Measurements from ENCODE around the gene ETV5. TPM values are rescaled to one million over a fixed set of nuclear protein-coding genes. Genes with fewer than 3 reads are reported as not detected.
"Not testable (repeated sequence)": the region's sequence is repeated elsewhere in the genome, so short reads cannot be mapped to it uniquely, and the experiment has no call there.

Gene ETV5
- total and polyA plus RNA-seq, 2 of the 4 experiments (the other 2 are of a cell fraction): 15.7 to 20.1 TPM

GRCh38 chr3:186032321-186032720 is 76.6 kb downstream of the ETV5 start:
- Histone ChIP-seq H3K4ac (ENCODE audit: low read depth, low read length) (no peak overlapping the region), H2BK120ac (ENCODE audit: low read depth, low read length) (no peak overlapping the region), H2BK5ac (ENCODE audit: low read depth, low read length, poor library complexity, severe bottlenecking) (no peak overlapping the region), H3K4me3 (ENCODE audit: insufficient read depth, low read depth, low read length) (no peak overlapping the region), H3K18ac (ENCODE audit: low read depth, low read length) (no peak overlapping the region), H3K9me1 (ENCODE audit: insufficient read depth, low read length) (no peaks in the 10 kb centered on the region), H4K20me1 (ENCODE audit: insufficient read depth, low read length) (no peaks in the 10 kb centered on the region), H3K4me2 (ENCODE audit: low read depth, low read length) (no peak overlapping the region), H3K23ac (ENCODE audit: low read depth, low read length) (no peak overlapping the region), H2AK9ac (replicated peaks; ENCODE audit: low read depth, low read length, poor library complexity) (no peak overlapping the region), H3K36me3 (ENCODE audit: control insufficient read depth, insufficient read depth, low read length) (no peaks in the 10 kb centered on the region), H2AFZ (replicated peaks; ENCODE audit: low read length, poor library complexity) (no peak overlapping the region), H3K27me3 (ENCODE audit: control insufficient read depth, insufficient read depth, low read length) (no peaks in the 10 kb centered on the region; the same call in 1 of the 2 replicates), H3K9ac (ENCODE audit: low read depth, low read length) (no peak overlapping the region), H3K79me1 (ENCODE audit: low read depth in 1 of 2, low read length in 2 of 2) (no peaks in the 10 kb centered on the region), H2BK20ac (ENCODE audit: low read depth, low read length) (no peak overlapping the region), H3K4me1 (ENCODE audit: control insufficient read depth, insufficient read depth, low read length) (no peaks in the 10 kb centered on the region), H3K14ac (replicated peaks; ENCODE audit: low read depth, low read length) (no peak overlapping the region), H4K5ac (ENCODE audit: low read depth, low read length) (no peak overlapping the region), H4K8ac (ENCODE audit: low read depth in 2 of 2, low read length in 2 of 2) (no peak overlapping the region), H2AK5ac (ENCODE audit: low read depth, low read length) (no peak overlapping the region), H2BK15ac (ENCODE audit: low read depth, low read length) (no peak overlapping the region), H3K27ac (ENCODE audit: insufficient read depth, low read length) (no peak overlapping the region), H3K56ac (ENCODE audit: extremely low read depth, insufficient read depth, low read length) (no peak overlapping the region), H4K91ac (ENCODE audit: insufficient read depth, low read depth, low read length) (no peak overlapping the region), H3K9me3 (ENCODE audit: control insufficient read depth, insufficient read depth, low read length) (no peaks in the 10 kb centered on the region)
- no CpG with 5 or more reads among the region's 1 CpG for WGBS, 2 experiments (ENCODE audit: extremely low coverage in 2 of 2, insufficient read length in 1 of 2)
- BruUV-seq (replicated peaks): no TSS peak
- DNase-seq: no peak
- intact Hi-C loops (cut with micrococcal nuclease): no loop called here
- in situ Hi-C loops (cut with MboI; ENCODE audit: low sequenced_read_pairs): no loop called here
- no peak for ATAC-seq (ENCODE audit: low read depth)
- ChIA-PET POLR2A (ENCODE audit: unreplicated experiment) (no interaction called here), CTCF (interaction anchor here (0.6 kb wide), 1 partner anchor 584 kb away, joined by 5 read pairs; no protein-coding TSS in a partner anchor)
- TF ChIP-seq NFE2L2 (IDR thresholded peaks at IDR 0.05; ENCODE audit: low read depth, low read length): no peak
- TF ChIP-seq USF2 (IDR thresholded peaks at IDR 0.05; ENCODE audit: low read depth, low read length): no peak
- TF ChIP-seq, protein P1, sequence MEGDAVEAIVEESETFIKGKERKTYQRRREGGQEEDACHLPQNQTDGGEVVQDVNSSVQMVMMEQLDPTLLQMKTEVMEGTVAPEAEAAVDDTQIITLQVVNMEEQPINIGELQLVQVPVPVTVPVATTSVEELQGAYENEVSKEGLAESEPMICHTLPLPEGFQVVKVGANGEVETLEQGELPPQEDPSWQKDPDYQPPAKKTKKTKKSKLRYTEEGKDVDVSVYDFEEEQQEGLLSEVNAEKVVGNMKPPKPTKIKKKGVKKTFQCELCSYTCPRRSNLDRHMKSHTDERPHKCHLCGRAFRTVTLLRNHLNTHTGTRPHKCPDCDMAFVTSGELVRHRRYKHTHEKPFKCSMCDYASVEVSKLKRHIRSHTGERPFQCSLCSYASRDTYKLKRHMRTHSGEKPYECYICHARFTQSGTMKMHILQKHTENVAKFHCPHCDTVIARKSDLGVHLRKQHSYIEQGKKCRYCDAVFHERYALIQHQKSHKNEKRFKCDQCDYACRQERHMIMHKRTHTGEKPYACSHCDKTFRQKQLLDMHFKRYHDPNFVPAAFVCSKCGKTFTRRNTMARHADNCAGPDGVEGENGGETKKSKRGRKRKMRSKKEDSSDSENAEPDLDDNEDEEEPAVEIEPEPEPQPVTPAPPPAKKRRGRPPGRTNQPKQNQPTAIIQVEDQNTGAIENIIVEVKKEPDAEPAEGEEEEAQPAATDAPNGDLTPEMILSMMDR (conservative IDR thresholded peaks at IDR 0.05; ENCODE audit: low read depth, low read length): no peak
- TF ChIP-seq CHD1 (IDR thresholded peaks at IDR 0.05; ENCODE audit: low read depth, low read length): no peak
- dilution Hi-C loops (cut with HindIII; ENCODE audit: low sequenced_read_pairs, unreplicated experiment): no loop called here

- BruUV-seq (replicated peaks); H3K14ac ChIP-seq (replicated peaks; ENCODE audit: low read depth, low read length); intact Hi-C loops (cut with micrococcal nuclease); H3K4me3 ChIP-seq (ENCODE audit: insufficient read depth, low read depth, low read length); H3K27me3 ChIP-seq (ENCODE audit: control insufficient read depth, insufficient read depth, low read length); in situ Hi-C loops (cut with MboI; ENCODE audit: low sequenced_read_pairs); H2BK5ac ChIP-seq (ENCODE audit: low read depth, low read length, poor library complexity, severe bottlenecking); POLR2A ChIA-PET (ENCODE audit: unreplicated experiment); H3K23ac ChIP-seq (ENCODE audit: low read depth, low read length); H3K4ac ChIP-seq (ENCODE audit: low read depth, low read length); H4K8ac ChIP-seq (ENCODE audit: low read depth in 2 of 2, low read length in 2 of 2); H2BK20ac ChIP-seq (ENCODE audit: low read depth, low read length); DNase-seq; H3K18ac ChIP-seq (ENCODE audit: low read depth, low read length); H2AK5ac ChIP-seq (ENCODE audit: low read depth, low read length); H3K36me3 ChIP-seq (ENCODE audit: control insufficient read depth, insufficient read depth, low read length); H2AFZ ChIP-seq (replicated peaks; ENCODE audit: low read length, poor library complexity); H3K9me1 ChIP-seq (ENCODE audit: insufficient read depth, low read length); H3K79me1 ChIP-seq (ENCODE audit: low read depth in 1 of 2, low read length in 2 of 2); H3K27ac ChIP-seq (ENCODE audit: insufficient read depth, low read length); H2AK9ac ChIP-seq (replicated peaks; ENCODE audit: low read depth, low read length, poor library complexity); H3K4me1 ChIP-seq (ENCODE audit: control insufficient read depth, insufficient read depth, low read length); H4K91ac ChIP-seq (ENCODE audit: insufficient read depth, low read depth, low read length); H4K20me1 ChIP-seq (ENCODE audit: insufficient read depth, low read length); H4K5ac ChIP-seq (ENCODE audit: low read depth, low read length); H3K4me2 ChIP-seq (ENCODE audit: low read depth, low read length); dilution Hi-C loops (cut with HindIII; ENCODE audit: low sequenced_read_pairs, unreplicated experiment); H3K9me3 ChIP-seq (ENCODE audit: control insufficient read depth, insufficient read depth, low read length); H2BK120ac ChIP-seq (ENCODE audit: low read depth, low read length); H3K9ac ChIP-seq (ENCODE audit: low read depth, low read length); H3K56ac ChIP-seq (ENCODE audit: extremely low read depth, insufficient read depth, low read length); ATAC-seq (ENCODE audit: low read depth); H2BK15ac ChIP-seq (ENCODE audit: low read depth, low read length): not testable (repeated sequence)
- CTCF ChIA-PET: interaction anchor here (1.0 kb wide), 1 partner anchor 34 kb away, joined by 4 read pairs; no protein-coding TSS in a partner anchor
- WGBS, 2 experiments (ENCODE audit: extremely low coverage in 2 of 2, insufficient read length in 1 of 2): no CpG with 5 or more reads among the region's 5 CpGs
Observed at GRCh38 chr3:186025993-186026392, 82.9 kb downstream of the ETV5 start.

Data from IMR-90 (cell line).